Measurements from ENCODE around the gene PNPLA1. TPM values are rescaled to one million over a fixed set of nuclear protein-coding genes. Genes with fewer than 3 reads are reported as not detected.

The PNPLA1 gene
- total and polyA plus RNA-seq, 10 of the 15 experiments (the other 5 are each of a cell fraction or from before 2014, with no cell fraction given) = 0.04 TPM; not detected in 9

DNA sequence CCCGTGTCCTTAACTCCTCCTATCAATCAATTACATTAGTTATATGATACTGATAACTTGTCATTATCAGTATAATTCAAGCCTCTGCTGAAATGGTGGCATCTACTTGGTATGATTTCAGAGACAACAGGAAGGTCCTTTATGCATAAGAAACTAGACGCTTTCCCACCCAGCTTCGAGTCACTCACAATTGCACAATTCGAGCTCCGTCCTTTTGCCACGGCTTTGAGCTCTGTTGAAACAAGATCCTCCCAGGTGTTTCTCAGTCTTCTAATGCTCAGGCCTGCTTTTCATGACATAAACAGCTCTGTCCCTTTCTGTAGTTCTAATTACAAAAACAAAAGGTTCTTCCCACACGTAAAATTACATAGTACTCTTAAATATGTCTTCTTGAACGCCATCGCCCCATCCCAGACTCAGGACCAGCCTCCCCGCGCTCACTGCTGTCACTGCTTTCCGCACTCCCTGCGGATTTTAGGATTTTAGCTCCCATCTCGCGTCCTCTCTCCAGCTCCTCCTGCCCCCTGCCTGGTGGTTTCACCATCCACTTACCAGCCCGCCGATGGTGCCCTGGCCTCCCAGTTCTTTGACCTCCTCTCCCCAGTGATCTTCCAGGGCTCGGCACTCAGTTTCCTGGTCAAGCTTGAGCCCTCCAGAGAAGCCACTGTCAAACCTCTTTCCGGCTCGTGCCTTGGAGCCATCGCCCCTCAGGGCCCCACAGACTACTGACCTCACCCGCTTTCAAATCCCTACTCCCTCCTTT, 23.2 kb upstream of the PNPLA1 start:
- BruUV-seq (replicated peaks) = no TSS peak

More for the DNA sequence above, 23.2 kb upstream of the PNPLA1 start:
- Histone ChIP-seq H3K4me2 (ENCODE audit: control insufficient read depth, insufficient read depth) (no peak overlapping the region), H3K4me3 (no peak overlapping the region), H3K9ac (ENCODE audit: control insufficient read depth, insufficient read depth, low read length) (no peak overlapping the region), H3K36me3 (ENCODE audit: control insufficient read depth in 2 of 2, insufficient read depth in 2 of 2, low read length in 1 of 2) (no peaks in the 10 kb centered on the region), H3K27ac (ENCODE audit: control insufficient read depth, insufficient read depth) (no peak overlapping the region), H3K4me1 (ENCODE audit: control insufficient read depth, insufficient read depth, low read length) (peaks cover 13% of the 10 kb centered on the region), H3K9me3 (replicated peaks; ENCODE audit: control insufficient read depth, insufficient read depth, low read length) (no peaks in the 10 kb centered on the region), H3K27me3 (replicated peaks in 1 of 2; ENCODE audit: control insufficient read depth in 2 of 2, insufficient read depth in 2 of 2, low read length in 1 of 2) (no peaks in the 10 kb centered on the region), H4K20me1 (ENCODE audit: control insufficient read depth, insufficient read depth) (no peaks in the 10 kb centered on the region), H2AFZ (ENCODE audit: control insufficient read depth, low read depth, low read length) (no peak overlapping the region), H3K79me2 (ENCODE audit: control insufficient read depth, insufficient read depth, low read length) (no peaks in the 10 kb centered on the region)
- no peak for FAIRE-seq
- intact Hi-C loops (cut with micrococcal nuclease; ENCODE audit: unreplicated experiment) (no loop called here), in situ Hi-C loops (cut with MboI) (no loop called here)
- 71% methylated on average over 22 of the region's 22 CpGs for WGBS (ENCODE audit: insufficient coverage, insufficient replicate concordance, low lambda C conversion rate, missing lambda C conversion rate)
- ATAC-seq = no peak
- ChIA-PET RAD21 (ENCODE audit: unreplicated experiment) (no interaction called here), POLR2A (no interaction called here), SMC1A (ENCODE audit: uncharacterized antibody, unreplicated experiment) (no interaction called here), CTCF (no interaction called here)
- DNase-seq (ENCODE audit: low read depth, low spot score) = no peak
- TF ChIP-seq, protein P1, sequence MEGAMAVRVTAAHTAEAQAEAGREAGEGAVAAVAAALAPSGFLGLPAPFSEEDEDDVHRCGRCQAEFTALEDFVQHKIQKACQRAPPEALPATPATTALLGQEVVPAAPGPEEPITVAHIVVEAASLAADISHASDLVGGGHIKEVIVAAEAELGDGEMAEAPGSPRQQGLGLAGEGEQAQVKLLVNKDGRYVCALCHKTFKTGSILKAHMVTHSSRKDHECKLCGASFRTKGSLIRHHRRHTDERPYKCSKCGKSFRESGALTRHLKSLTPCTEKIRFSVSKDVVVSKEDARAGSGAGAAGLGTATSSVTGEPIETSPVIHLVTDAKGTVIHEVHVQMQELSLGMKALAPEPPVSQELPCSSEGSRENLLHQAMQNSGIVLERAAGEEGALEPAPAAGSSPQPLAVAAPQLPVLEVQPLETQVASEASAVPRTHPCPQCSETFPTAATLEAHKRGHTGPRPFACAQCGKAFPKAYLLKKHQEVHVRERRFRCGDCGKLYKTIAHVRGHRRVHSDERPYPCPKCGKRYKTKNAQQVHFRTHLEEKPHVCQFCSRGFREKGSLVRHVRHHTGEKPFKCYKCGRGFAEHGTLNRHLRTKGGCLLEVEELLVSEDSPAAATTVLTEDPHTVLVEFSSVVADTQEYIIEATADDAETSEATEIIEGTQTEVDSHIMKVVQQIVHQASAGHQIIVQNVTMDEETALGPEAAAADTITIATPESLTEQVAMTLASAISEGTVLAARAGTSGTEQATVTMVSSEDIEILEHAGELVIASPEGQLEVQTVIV (IDR thresholded peaks at IDR 0.05; ENCODE audit: borderline replicate concordance, partially characterized antibody) = no peak
- TF ChIP-seq, protein P2, sequence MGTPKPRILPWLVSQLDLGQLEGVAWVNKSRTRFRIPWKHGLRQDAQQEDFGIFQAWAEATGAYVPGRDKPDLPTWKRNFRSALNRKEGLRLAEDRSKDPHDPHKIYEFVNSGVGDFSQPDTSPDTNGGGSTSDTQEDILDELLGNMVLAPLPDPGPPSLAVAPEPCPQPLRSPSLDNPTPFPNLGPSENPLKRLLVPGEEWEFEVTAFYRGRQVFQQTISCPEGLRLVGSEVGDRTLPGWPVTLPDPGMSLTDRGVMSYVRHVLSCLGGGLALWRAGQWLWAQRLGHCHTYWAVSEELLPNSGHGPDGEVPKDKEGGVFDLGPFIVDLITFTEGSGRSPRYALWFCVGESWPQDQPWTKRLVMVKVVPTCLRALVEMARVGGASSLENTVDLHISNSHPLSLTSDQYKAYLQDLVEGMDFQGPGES (IDR thresholded peaks at IDR 0.05) = no peak
- no peak for TF ChIP-seq BMI1 (IDR thresholded peaks at IDR 0.05; ENCODE audit: borderline replicate concordance)
- TF ChIP-seq, protein P3, sequence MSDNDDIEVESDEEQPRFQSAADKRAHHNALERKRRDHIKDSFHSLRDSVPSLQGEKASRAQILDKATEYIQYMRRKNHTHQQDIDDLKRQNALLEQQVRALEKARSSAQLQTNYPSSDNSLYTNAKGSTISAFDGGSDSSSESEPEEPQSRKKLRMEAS (IDR thresholded peaks at IDR 0.05; ENCODE audit: low read depth, low read length) = no peak
- TF ChIP-seq GATAD2B (conservative IDR thresholded peaks at IDR 0.05; ENCODE audit: low read depth) = no peak
- TF ChIP-seq STAT1 (conservative IDR thresholded peaks at IDR 0.05) = no peak
- TF ChIP-seq TBL1XR1 (IDR thresholded peaks at IDR 0.05; ENCODE audit: low read depth, low read length) = no peak
- TF ChIP-seq SP1 (IDR thresholded peaks at IDR 0.05; ENCODE audit: low read depth, low read length) = no peak
- no peak for TF ChIP-seq POLR2AphosphoS5 (IDR thresholded peaks at IDR 0.05; ENCODE audit: low read length)
- TF ChIP-seq BRCA1 (IDR thresholded peaks at IDR 0.05; ENCODE audit: low read depth, low read length) = no peak
